Ovary (tissue), 9 donors: ENCODE data around the gene SH2B3. TPM values are rescaled to one million over a fixed set of nuclear protein-coding genes. Genes with fewer than 3 reads are reported as not detected.

ENCODE experiments used
- DNase-seq, 5 donors: peaks; one replicate each; pipeline ENCODE4 v3.0.0-alpha.2; 2019 to 2020
- H3K27ac ChIP-seq, 2 donors: fragments of 200-600 bp; one replicate each; pipeline versions ENCODE4 v1.5.1 to v1.8.0; 2019 to 2022
- H3K27me3 ChIP-seq: fragments of 200-600 bp; one replicate; pipeline ENCODE4 v1.8.0; 2022
- H3K36me3 ChIP-seq: fragments of 200-600 bp; sonication (generic); one replicate; pipeline ENCODE4 v1.5.1; 2019
- H3K4me1 ChIP-seq: one replicate; pipeline ENCODE4 v1.8.1; 2013; ENCODE audit warnings: mild to moderate bottlenecking, moderate library complexity; ENCODE audit not compliant: insufficient read depth
- H3K4me3 ChIP-seq: fragments of 200-600 bp; sonication (generic); one replicate; pipeline ENCODE4 v1.5.1; 2017
- H3K9me3 ChIP-seq, 2 donors: fragments of 200-600 bp in 1 of 2; sonication (generic) in 1 of 2; one replicate each; pipeline versions ENCODE4 v1.5.1 to v1.8.1; 2013 to 2019; ENCODE audit warnings: mild to moderate bottlenecking in 1 of 2, moderate library complexity in 1 of 2
- EP300 ChIP-seq: sonication (generic); formaldehyde crosslinking; IDR thresholded peaks from one replicate; pipeline ENCODE4 v1.6.1; 2017; ENCODE audit warnings: antibody characterized with exemption
- POLR2A ChIP-seq: fragments of 450-650 bp; IDR thresholded peaks from one replicate; pipeline ENCODE4 v1.6.1; 2017; ENCODE audit warnings: antibody characterized with exemption, mild to moderate bottlenecking, moderate library complexity
- WGBS, 3 donors: extraction: QIAGEN DNeasy Blood & Tissue Kit in 1 of 3; methylation state at CpG; one replicate each; pipeline versions ENCODE4 v1.1.5 to v1.1.7; 2013 to 2017; 5-methylcytosine and 5-hydroxymethylcytosine counted together
- intact Hi-C, 4 donors: fragments of 100-400 bp; cut with DNase I; formaldehyde crosslinking; loops; one replicate each; pipeline versions ENCODE4 v1.11.0 to v1.15.1; 2022 to 2023
- polyA plus RNA-seq, 2 donors: library from polyadenylated mRNA; stranded (reverse); fragments of 200-250 nt in 1 of 2; fragments of 350-450 nt in 1 of 2; fragmentation: Illumina TruSeq in 1 of 2; extraction: RNeasy Lipid Tissue Mini Kit (QIAGEN cat#74804) in 1 of 2; gene quantifications; one replicate each; pipeline ENCODE4 v1.2.3, GENCODE V29; 2013 to 2014
- total RNA-seq, 7 donors: library from RNA; depleted of rRNA in 2 of 7; stranded (reverse); fragments of >200 nt in 2 of 7; fragmentation: NEBNext Ultra II Directional in 3 of 7; extraction: Animal tissue kit (Norgen Biotek cat#: 25700) in 3 of 7; gene quantifications; one replicate each; pipeline versions ENCODE4 v1.1.0 to v1.2.4, GENCODE V29; 2016 to 2023
- TF ChIP-seq, protein P1 (sequence below), 3 donors: fragments of 450-650 bp in 2 of 3; fragments of 200-600 bp in 1 of 3; IDR thresholded peaks; one replicate each; pipeline versions ENCODE4 v1.5.1 to v1.8.0; 2016 to 2022; ENCODE audit warnings: antibody characterized with exemption in 3 of 3, mild to moderate bottlenecking in 1 of 3
- donor health status: DM: no; HTN: no; CAD: no; lungs with moderate emphysema.
- donor health status: DM: no; HTN: no; CAD: no.
- donor health status: Bipolar disorder and iron deficiency.
- donor health status: DM: yes; HTN: yes; CAD: no.
- donor health status: DM: no; HTN: no; CAD: no.
- donor health status: DM: yes; HTN: yes; CAD: no.

SH2B3 gene
- total and polyA plus RNA-seq, 9 donors = 7.2 to 24.0 (median 14.3) TPM

DNA sequence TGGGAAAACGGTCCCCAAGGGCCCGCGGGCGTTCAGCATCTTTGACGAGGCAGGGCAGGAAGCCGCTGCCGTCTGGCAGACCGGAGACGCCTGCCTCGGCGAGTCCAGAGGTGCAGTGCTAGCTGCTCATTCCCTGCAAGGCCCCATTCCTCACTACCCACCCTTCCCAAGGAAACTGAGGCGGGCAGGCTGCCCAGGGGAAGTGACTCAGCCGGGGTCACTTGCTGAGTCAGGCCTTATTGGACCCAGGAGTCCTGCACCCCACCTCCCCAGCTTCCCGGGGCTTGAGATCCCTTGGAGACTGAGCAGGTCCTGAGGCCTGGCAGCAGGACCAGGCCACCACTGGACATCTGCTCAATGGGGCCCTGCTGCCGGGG is 3.7 kb downstream of the SH2B3 start:
- H3K36me3 ChIP-seq = no peaks in the 10 kb centered on the region
- DNase-seq = no peak
- no peak overlapping the region for H3K4me3 ChIP-seq
- TF ChIP-seq EP300 (no peak), POLR2A (no peak)
- TF ChIP-seq, protein P1, sequence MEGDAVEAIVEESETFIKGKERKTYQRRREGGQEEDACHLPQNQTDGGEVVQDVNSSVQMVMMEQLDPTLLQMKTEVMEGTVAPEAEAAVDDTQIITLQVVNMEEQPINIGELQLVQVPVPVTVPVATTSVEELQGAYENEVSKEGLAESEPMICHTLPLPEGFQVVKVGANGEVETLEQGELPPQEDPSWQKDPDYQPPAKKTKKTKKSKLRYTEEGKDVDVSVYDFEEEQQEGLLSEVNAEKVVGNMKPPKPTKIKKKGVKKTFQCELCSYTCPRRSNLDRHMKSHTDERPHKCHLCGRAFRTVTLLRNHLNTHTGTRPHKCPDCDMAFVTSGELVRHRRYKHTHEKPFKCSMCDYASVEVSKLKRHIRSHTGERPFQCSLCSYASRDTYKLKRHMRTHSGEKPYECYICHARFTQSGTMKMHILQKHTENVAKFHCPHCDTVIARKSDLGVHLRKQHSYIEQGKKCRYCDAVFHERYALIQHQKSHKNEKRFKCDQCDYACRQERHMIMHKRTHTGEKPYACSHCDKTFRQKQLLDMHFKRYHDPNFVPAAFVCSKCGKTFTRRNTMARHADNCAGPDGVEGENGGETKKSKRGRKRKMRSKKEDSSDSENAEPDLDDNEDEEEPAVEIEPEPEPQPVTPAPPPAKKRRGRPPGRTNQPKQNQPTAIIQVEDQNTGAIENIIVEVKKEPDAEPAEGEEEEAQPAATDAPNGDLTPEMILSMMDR (IDR thresholded peaks at IDR 0.05) = no peak
- intact Hi-C loops = loop anchor here in 3 of 4 donors (5.0 kb wide), 2 partner anchors 38 to 43 kb away; no protein-coding TSS in a partner anchor
- H3K9me3 ChIP-seq = no peaks in the 10 kb centered on the region
- peaks cover 14% of the 10 kb centered on the region for H3K4me1 ChIP-seq
- H3K27ac ChIP-seq = peak overlapping the region in 1 of 2 donors; percentile 27
- 60 to 69% (median 65%) methylated on average over 14 to 15 of the region's 15 CpGs for WGBS, 3 donors
- no peaks in the 10 kb centered on the region for H3K27me3 ChIP-seq

DNA sequence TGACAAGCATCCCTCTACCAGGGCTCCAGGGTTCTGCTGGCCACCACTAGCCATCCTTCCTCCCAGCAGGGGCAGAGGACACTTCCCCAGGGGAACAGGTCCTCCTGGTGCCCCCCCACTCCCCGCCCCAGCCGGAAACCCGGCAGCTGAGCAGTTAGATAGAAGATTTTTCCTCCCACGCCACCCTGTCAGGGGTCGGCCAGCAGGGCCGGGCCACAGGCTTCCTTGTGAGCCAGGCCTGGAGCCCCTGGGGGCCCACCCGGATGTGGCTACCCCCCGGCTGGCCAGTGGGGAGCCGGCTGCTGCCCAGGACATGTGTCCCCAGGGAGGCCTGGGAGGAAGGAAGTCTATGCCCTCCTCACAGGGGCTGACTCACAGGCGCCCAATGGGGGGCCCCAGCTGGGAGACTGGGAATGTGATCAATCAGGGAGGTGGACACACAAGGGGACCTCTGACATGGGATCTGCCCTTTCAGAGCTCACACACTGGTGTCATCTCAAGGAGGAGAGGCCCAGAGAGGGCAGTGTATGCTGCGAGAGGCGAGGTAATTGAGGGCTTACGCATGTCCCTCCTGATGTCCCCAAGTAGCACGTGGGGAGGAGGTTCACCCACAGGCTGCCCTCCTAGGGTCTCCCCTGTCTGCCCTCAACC is 4.2 kb downstream of the SH2B3 start:
- intact Hi-C loops = loop anchor here in 3 of 4 donors (5.0 kb wide), 2 partner anchors 37 to 42 kb away; no protein-coding TSS in a partner anchor

DNA sequence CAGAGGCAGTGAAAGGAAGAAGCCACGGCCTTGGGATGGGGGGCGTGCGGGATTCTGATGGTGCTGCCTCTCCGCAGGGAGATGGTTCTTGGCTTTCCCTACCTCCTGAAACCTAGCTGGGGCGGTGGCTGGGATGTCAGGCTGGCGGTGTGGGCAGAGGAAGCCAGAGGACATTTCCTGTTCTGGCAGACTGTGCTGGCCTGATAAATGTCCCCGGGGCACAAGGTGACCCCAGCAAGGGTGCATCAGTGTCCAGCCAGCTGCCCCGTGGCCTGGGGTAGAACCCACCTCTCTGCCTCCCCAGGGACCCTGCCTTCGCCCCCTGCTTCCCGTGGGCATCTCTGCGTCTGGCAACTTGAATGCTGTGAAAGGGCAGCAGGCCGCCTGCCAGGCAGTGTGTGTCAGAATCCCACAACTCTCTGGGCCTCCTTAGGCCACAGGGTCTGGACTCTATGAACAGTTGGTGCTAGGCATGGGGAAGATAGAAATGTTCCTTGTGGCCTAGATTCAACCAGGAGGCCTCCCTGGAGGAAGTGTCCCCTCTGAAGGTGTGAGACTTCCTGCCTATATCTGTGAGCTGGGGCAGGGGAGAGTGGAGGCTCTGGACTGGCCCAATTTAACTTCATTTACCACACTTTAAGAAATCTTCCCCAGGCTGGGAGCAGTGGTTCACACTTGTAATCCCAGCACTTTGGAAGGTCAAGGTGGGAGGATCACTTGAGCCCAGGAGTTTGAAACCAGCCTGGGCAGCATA is 4.9 kb downstream of the SH2B3 start:
- 78 to 83% (median 80%) methylated on average over 12 of the region's 12 CpGs for WGBS, 3 donors
- Histone ChIP-seq H3K27ac (peak overlapping the region in 1 of 2 donors; percentile 27), H3K27me3 (no peaks in the 10 kb centered on the region), H3K4me3 (no peak overlapping the region), H3K36me3 (no peaks in the 10 kb centered on the region), H3K4me1 (peaks cover 14% of the 10 kb centered on the region), H3K9me3 (no peaks in the 10 kb centered on the region)
- no peak for DNase-seq
- intact Hi-C loops = no loop called here
- TF ChIP-seq POLR2A (no peak), EP300 (no peak)

More for the DNA sequence above, 4.2 kb downstream of the SH2B3 start:
- Histone ChIP-seq H3K36me3 (no peaks in the 10 kb centered on the region), H3K4me3 (no peak overlapping the region), H3K27me3 (no peaks in the 10 kb centered on the region), H3K9me3 (no peaks in the 10 kb centered on the region), H3K27ac (peak overlapping the region in 1 of 2 donors; percentile 27), H3K4me1 (peaks cover 14% of the 10 kb centered on the region)
- WGBS, 3 donors = 36 to 47% (median 39%) methylated on average over 12 to 14 of the region's 14 CpGs
- TF ChIP-seq EP300 (no peak), POLR2A (no peak)
- TF ChIP-seq, protein P1 (IDR thresholded peaks at IDR 0.05) = no peak
- DNase-seq = peak in 2 of 5 donors; percentile 33 to 67

DNA sequence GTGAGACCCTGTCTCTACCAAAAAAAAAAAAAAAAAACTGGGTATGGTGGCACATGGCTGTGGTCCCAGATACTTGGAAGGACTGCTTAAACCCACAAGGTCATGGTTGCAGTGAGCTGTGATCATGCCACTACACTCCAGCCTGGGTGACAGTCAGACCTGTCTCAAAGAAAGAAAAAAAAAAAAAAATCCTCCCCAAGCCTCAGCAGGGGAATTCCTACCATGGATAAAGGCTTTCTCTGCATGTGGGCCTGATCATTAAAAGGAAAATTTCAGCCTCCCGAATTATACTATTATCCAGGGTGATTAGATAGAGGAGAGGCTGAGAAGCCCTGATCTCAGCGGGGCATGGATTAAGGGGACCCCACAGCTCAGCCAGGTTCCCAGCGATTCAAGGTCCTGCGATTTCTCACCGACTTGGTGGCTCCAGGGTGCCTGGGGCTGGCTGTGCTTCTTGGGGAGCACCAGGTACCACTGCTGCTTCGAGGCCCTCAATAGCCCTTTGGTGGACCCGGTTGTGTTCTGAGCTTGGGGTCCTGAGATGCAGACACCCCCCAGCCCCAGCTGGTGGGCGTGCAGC is 5.6 kb downstream of the SH2B3 start:
- no peaks in the 10 kb centered on the region for H3K27me3 ChIP-seq
- no peak overlapping the region for H3K4me3 ChIP-seq
- 80 to 83% (median 81%) methylated on average over 8 of the region's 8 CpGs for WGBS, 3 donors
- intact Hi-C loops = no loop called here
- no peak overlapping the region for H3K27ac ChIP-seq
- H3K4me1 ChIP-seq = peaks cover 14% of the 10 kb centered on the region
- H3K9me3 ChIP-seq = no peaks in the 10 kb centered on the region
- no peaks in the 10 kb centered on the region for H3K36me3 ChIP-seq
- DNase-seq = no peak
- TF ChIP-seq EP300 (no peak), POLR2A (no peak)

DNA sequence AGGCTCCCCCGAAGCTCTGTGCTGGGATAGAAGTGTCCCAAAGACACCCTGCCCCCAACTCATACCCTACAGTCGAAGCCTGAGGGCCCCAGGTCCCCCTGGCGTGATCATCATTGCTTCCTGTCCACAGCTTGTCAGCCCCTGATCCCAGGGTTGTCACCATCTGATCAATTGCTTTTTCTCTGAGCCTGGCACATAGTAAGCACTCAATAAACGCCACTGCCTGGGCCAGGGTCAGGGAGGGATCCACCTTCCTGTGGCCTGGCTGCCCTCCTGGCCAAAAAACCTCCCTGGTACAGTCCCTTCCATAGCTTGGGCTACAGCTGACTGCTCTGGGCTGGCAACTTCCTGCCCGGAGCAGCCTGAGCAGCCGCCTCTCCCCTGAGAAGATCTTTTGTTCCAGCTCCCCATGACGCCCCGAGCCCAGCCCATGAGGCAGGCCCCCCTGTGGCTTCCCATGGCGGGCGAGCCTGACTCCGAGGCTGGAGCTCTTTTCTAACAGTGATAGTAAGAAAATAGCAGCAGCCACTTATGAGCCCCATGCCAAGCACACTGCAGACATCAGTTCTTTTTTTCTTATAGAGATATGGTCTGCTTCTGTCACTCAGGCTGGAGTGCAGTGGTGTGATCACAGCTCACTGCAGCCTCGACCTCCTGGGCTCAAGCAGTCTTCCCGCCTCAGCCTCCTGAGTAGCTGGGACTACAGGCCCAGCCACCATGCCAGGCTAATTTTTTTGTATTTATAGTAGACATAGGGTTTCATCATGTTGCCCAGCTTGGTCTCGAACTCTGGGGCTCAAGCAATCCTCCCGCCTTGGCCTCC is 6.5 kb downstream of the SH2B3 start:
- H3K4me1 ChIP-seq = peaks cover 8% of the 10 kb centered on the region
- TF ChIP-seq, protein P1 (IDR thresholded peaks at IDR 0.05) = no peak
- TF ChIP-seq POLR2A = no peak
- TF ChIP-seq EP300 = no peak
- H3K4me3 ChIP-seq = no peak overlapping the region
- no peaks in the 10 kb centered on the region for H3K36me3 ChIP-seq
- intact Hi-C loops = no loop called here
- H3K27me3 ChIP-seq = no peaks in the 10 kb centered on the region
- no peaks in the 10 kb centered on the region for H3K9me3 ChIP-seq
- WGBS, 3 donors = 78 to 84% (median 80%) methylated on average over 15 of the region's 15 CpGs
- no peak overlapping the region for H3K27ac ChIP-seq
- DNase-seq = no peak
